22Rv1 (cell line): ENCODE data around the gene ZFP91.

ENCODE experiments used
- ZFX ChIP-seq: fragments of 450-650 bp; IDR thresholded peaks from 2 replicates; pipeline ENCODE4 v1.6.1; 2017; ENCODE audit warnings: antibody characterized with exemption, borderline replicate concordance
- TF ChIP-seq, protein P1 (sequence below): fragments of 450-650 bp; IDR thresholded peaks from 2 replicates; pipeline ENCODE4 v1.5.1; 2017; ENCODE audit warnings: mild to moderate bottlenecking

DNA sequence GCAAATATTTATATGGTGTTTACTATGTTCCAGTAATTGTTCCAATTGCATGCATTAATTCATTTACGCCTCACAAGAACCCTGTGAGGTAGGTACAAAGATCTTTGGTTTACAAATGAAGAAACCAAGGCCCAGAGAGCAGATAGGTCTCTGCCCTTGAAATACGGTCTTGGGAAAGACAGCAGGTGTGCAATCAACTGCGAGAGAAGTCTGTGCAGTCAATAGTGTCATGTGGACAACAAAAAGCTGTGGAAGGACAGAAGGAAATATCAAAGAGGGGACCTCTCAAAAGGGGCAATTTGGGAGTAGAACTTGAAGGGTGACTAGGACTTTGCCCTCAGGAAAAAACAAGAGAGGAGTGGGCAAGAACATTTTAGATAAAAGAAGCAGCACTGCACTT is 52.5 kb downstream of the ZFP91 start:
- TF ChIP-seq, protein P1, sequence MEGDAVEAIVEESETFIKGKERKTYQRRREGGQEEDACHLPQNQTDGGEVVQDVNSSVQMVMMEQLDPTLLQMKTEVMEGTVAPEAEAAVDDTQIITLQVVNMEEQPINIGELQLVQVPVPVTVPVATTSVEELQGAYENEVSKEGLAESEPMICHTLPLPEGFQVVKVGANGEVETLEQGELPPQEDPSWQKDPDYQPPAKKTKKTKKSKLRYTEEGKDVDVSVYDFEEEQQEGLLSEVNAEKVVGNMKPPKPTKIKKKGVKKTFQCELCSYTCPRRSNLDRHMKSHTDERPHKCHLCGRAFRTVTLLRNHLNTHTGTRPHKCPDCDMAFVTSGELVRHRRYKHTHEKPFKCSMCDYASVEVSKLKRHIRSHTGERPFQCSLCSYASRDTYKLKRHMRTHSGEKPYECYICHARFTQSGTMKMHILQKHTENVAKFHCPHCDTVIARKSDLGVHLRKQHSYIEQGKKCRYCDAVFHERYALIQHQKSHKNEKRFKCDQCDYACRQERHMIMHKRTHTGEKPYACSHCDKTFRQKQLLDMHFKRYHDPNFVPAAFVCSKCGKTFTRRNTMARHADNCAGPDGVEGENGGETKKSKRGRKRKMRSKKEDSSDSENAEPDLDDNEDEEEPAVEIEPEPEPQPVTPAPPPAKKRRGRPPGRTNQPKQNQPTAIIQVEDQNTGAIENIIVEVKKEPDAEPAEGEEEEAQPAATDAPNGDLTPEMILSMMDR, result no peak
- no peak for TF ChIP-seq ZFX
